ENCODE data around the gene SLCO1A2.
"Not testable (repeated sequence)": the region's sequence is repeated elsewhere in the genome, so short reads cannot be mapped to it uniquely, and the experiment has no call there.

Gene SLCO1A2

DNA sequence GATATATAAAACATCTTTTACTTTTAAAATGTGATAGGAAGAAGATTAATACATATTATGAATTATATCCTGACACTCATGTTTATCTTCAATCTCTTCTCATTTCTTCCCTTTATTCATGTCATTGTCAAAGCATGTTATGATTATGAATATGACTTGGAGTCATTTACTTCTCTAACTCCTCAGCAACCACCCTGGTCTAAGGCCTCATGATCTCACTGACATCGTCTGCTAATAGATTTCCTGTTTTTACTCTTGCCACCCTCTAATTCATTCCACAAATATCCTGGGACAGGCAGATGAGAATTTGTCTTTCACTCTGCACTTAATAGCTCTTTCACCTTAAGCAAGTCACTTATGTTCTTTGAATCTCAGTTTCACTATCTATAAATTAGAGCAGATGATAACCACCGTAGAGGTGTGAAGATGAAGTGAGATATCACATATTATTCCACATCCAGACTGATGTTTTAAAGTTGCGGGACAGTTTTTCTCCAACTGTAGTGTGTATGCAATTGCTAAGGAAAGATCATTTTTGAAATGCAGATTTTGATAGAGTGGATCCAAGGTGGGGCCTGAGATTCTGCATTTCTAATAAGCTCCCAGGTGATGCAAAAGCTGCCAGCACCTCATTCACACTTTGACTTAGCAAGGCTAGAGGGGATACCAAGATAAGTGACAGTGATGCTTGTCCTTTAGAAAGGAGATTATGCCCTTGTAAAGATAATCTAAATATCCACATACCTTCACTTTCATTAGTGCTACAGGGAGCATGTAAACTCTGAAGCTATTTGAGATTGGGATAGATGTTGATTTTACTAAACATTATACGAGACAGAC lies 34.6 kb upstream of the SLCO1A2 start:
- H3K27ac ChIP-seq = no peak overlapping the region
- H3K27me3 ChIP-seq = no peaks in the 10 kb centered on the region
- no peak overlapping the region for H3K4me3 ChIP-seq (ENCODE audit: low read depth in 1 of 2, low read length in 1 of 2)
- H3K9me3 ChIP-seq = no peaks in the 10 kb centered on the region
- TF ChIP-seq, protein P1, sequence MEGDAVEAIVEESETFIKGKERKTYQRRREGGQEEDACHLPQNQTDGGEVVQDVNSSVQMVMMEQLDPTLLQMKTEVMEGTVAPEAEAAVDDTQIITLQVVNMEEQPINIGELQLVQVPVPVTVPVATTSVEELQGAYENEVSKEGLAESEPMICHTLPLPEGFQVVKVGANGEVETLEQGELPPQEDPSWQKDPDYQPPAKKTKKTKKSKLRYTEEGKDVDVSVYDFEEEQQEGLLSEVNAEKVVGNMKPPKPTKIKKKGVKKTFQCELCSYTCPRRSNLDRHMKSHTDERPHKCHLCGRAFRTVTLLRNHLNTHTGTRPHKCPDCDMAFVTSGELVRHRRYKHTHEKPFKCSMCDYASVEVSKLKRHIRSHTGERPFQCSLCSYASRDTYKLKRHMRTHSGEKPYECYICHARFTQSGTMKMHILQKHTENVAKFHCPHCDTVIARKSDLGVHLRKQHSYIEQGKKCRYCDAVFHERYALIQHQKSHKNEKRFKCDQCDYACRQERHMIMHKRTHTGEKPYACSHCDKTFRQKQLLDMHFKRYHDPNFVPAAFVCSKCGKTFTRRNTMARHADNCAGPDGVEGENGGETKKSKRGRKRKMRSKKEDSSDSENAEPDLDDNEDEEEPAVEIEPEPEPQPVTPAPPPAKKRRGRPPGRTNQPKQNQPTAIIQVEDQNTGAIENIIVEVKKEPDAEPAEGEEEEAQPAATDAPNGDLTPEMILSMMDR (IDR thresholded peaks at IDR 0.05) = no peak
- no peaks in the 10 kb centered on the region for H3K36me3 ChIP-seq
- no peaks in the 10 kb centered on the region for H3K4me1 ChIP-seq (ENCODE audit: control insufficient read depth in 1 of 2, insufficient read depth in 1 of 2, low read depth in 1 of 2, low read length in 1 of 2)

DNA sequence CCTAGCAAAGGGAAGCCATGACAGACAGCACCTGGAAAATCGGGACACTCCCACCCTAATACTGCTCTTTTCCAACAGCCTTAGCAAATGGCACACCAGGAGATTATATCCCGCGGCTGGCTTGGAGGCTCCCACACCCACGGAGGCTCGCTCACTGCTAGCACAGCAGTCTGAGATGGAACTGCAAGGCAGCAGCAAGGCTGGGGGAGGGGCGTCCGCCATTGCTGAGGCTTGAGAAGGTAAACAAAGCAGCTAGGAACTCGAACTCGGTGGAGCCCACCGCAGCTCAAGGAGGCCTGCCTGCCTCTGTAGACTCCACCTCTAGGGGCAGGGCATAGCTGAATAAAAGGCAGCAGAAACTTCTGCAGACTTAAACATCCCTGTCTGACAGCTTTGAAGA lies 25.9 kb upstream of the SLCO1A2 start:
- H3K27me3 ChIP-seq; H3K36me3 ChIP-seq; H3K4me3 ChIP-seq (ENCODE audit: low read depth in 1 of 2, low read length in 1 of 2); H3K4me1 ChIP-seq (ENCODE audit: control insufficient read depth in 1 of 2, insufficient read depth in 1 of 2, low read depth in 1 of 2, low read length in 1 of 2); H3K27ac ChIP-seq; H3K9me3 ChIP-seq: not testable (repeated sequence)

DNA sequence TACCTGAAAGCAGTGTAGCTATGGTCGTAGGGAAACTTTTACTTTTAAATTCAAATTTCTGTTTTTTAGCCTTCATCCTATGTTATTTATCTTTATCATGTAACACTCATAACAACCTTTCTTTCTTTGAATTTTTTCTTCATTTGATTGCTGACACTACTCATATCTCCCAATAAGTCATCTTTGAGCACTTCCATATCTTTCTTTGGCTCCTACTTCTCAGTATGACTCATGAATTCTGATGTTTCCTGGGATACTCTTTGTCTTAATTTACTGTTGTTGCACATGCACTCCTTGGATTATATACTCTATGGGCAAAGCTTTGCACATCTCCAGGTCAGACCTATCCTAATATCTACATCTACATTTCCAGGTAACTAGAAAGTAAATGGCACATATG lies 19.9 kb upstream of the SLCO1A2 start:
- Histone ChIP-seq H3K9me3 (no peaks in the 10 kb centered on the region), H3K4me3 (ENCODE audit: low read depth in 1 of 2, low read length in 1 of 2) (no peak overlapping the region), H3K27me3 (no peaks in the 10 kb centered on the region), H3K27ac (no peak overlapping the region), H3K36me3 (no peaks in the 10 kb centered on the region), H3K4me1 (ENCODE audit: control insufficient read depth in 1 of 2, insufficient read depth in 1 of 2, low read depth in 1 of 2, low read length in 1 of 2) (no peaks in the 10 kb centered on the region)
- TF ChIP-seq, protein P1 (IDR thresholded peaks at IDR 0.05) = no peak

DNA sequence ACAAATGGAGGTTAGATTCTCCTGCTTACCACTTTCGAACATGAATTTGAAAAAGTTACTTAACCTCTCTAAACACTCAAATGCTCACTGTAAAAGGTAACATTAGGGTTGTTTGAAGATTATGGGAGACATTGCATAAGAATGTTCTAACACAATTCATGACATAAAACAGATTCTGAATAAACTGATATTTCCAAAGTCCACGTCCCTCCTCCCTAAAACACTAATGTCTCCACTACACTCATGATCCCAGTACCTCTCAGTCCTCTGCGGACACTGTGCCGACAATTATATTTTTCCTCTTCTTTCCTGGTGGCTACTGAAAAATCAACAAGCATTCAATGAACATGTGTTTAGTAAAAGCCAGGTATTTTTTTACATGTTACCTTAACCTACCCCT lies 19.2 kb upstream of the SLCO1A2 start:
- TF ChIP-seq, protein P1 (IDR thresholded peaks at IDR 0.05) = no peak
- H3K36me3 ChIP-seq = no peaks in the 10 kb centered on the region
- H3K4me3 ChIP-seq (ENCODE audit: low read depth in 1 of 2, low read length in 1 of 2) = no peak overlapping the region
- H3K9me3 ChIP-seq = no peaks in the 10 kb centered on the region
- no peak overlapping the region for H3K27ac ChIP-seq
- H3K27me3 ChIP-seq = no peaks in the 10 kb centered on the region
- H3K4me1 ChIP-seq (ENCODE audit: control insufficient read depth in 1 of 2, insufficient read depth in 1 of 2, low read depth in 1 of 2, low read length in 1 of 2) = no peaks in the 10 kb centered on the region

DNA sequence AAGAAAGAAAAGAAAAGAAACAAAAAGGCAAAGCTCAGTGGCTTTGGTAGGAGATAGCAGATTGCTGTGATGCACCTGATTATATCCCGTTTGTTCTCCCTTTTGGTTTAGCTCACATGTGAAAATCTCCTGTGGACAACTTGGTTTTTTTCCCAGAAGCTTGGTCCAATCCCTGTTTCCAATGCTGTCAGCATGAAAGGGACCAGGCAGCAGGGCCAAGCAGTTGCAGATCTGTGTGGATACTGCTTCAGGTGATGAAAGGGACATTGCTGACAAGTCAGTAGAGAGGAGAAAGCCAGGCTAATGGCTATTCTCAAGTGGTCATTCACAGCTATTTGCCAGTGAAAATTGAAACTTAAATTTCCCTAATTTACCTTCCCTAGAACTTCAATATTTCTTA lies 18.8 kb upstream of the SLCO1A2 start:
- no peaks in the 10 kb centered on the region for H3K36me3 ChIP-seq
- TF ChIP-seq, protein P1 (IDR thresholded peaks at IDR 0.05) = no peak
- no peaks in the 10 kb centered on the region for H3K9me3 ChIP-seq
- no peak overlapping the region for H3K27ac ChIP-seq
- H3K4me1 ChIP-seq (ENCODE audit: control insufficient read depth in 1 of 2, insufficient read depth in 1 of 2, low read depth in 1 of 2, low read length in 1 of 2) = no peaks in the 10 kb centered on the region
- H3K27me3 ChIP-seq = no peaks in the 10 kb centered on the region
- no peak overlapping the region for H3K4me3 ChIP-seq (ENCODE audit: low read depth in 1 of 2, low read length in 1 of 2)

DNA sequence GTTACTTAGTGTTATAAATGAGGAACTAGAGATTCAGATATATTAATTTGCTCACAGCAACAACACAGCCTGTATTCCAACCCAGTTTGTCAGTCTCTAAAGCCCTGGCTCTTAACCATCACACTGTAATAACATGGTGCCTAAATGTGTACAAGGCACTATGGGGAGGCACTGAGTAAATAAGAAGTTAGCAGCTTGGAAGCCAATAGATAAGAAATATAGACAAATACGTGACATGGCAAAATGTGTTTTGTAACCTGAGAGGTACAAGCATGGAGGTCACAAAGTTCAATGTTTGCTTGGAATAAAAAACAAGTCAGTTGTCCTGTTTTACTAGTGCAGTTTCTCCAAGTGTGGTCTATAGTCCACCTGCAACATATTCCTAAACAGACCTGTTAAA lies 16.3 kb upstream of the SLCO1A2 start:
- H3K36me3 ChIP-seq = no peaks in the 10 kb centered on the region
- H3K4me1 ChIP-seq (ENCODE audit: control insufficient read depth in 1 of 2, insufficient read depth in 1 of 2, low read depth in 1 of 2, low read length in 1 of 2) = no peaks in the 10 kb centered on the region
- H3K9me3 ChIP-seq = no peaks in the 10 kb centered on the region
- no peak overlapping the region for H3K4me3 ChIP-seq (ENCODE audit: low read depth in 1 of 2, low read length in 1 of 2)
- H3K27ac ChIP-seq = no peak overlapping the region
- no peaks in the 10 kb centered on the region for H3K27me3 ChIP-seq
- TF ChIP-seq, protein P1 (IDR thresholded peaks at IDR 0.05) = no peak

All from neutrophil (primary cell).